HL-60 (cell line): Measurements from ENCODE around the gene COQ5.

Experiments
- CTCF ChIP-seq: IDR thresholded peaks from one replicate; pipeline ENCODE4 v1.5.1; 2011; ENCODE audit warnings: low read length, control low read depth, inconsistent platforms; ENCODE audit not compliant: insufficient read depth
- POLR2AphosphoS5 ChIP-seq: IDR thresholded peaks from 2 replicates; pipeline ENCODE4 v1.6.1; 2012; ENCODE audit warnings: low read depth
- SPI1 ChIP-seq: IDR thresholded peaks from 2 replicates; pipeline ENCODE4 v1.6.1; 2012; ENCODE audit warnings: low read depth, mild to moderate bottlenecking, borderline replicate concordance

GRCh38 chr12:120528861-120529525 is at the start of gene COQ5:
- TF ChIP-seq CTCF (no peak), POLR2AphosphoS5 (peak; percentile 90), SPI1 (no peak)
